Left colon (tissue), 2 donors: Measurements from ENCODE around the gene LMTK3. TPM values are rescaled to one million over a fixed set of nuclear protein-coding genes. Genes with fewer than 3 reads are reported as not detected.
A peak's percentile ranks its signal among the peaks of the same experiment; 100 is the strongest.

Experiments used
- ATAC-seq: fragments of 200-7000 bp; cut with Tn5 transposase; one replicate; pipeline ENCODE4 v1.9.1; 2020; ENCODE audit warnings: mild to moderate bottlenecking, moderate library complexity
- DNase-seq, 2 donors: peaks; one replicate each; pipeline ENCODE4 v3.0.0-alpha.2; 2020
- intact Hi-C, 2 donors: fragments of 100-400 bp; cut with DNase I in 1 of 2; cut with micrococcal nuclease in 1 of 2; formaldehyde crosslinking; loops; one replicate each; pipeline versions ENCODE4 v1.11.2 to v1.14.0; 2022; cut with DNase I, micrococcal nuclease
- total RNA-seq, 2 donors: library from RNA; stranded (reverse); fragmentation: NEBNext Ultra II Directional; extraction: Animal tissue kit (Norgen Biotek cat#: 25700); gene quantifications; one replicate each; pipeline ENCODE4 v1.2.1, GENCODE V29; 2021
- donor health status: DM: no; HTN: no; CAD: no.
- donor health status: DM: yes; HTN: yes; CAD: no.

The LMTK3 gene
- total RNA-seq, 2 donors from 2014 or later, result 0.87 to 1.1 TPM

- ATAC-seq, result no peak
- no peak for DNase-seq
- intact Hi-C loops, result no loop called here
These were observed 1.1 kb upstream of the LMTK3 start for GRCh38 chr19:48512504-48513288.

DNA sequence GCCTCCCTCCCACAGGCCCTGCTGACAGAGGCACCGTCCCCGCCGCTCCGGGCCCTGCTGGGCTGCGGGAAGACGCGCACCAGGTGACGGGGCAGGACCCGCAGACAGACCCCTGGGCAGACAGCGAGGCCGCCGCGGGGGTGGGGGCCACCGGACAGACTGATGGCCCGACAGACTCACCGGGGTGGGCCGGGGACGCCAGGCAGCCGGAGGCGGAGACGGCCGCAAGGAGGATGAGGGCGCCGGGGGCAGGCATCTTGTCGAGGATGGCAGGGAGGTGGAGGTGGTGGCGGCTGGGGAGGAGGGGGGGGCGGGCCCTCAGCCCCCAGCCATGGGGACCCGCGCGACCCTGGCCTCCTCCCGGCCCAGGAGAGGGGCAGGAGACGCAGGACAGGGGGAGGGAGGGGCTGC is 309 bp downstream of the LMTK3 start:
- ATAC-seq, result no peak
- intact Hi-C loops, result no loop called here

GRCh38 chr19:48510421-48511268 is 990 bp downstream of the LMTK3 start:
- intact Hi-C loops, result no loop called here
- peak; percentile 57 to 74 for DNase-seq
- ATAC-seq, result peak; percentile 66

More for the DNA sequence above, 309 bp downstream of the LMTK3 start:
- no peak for DNase-seq

GRCh38 chr19:48509467-48510194 is 2.0 kb downstream of the LMTK3 start:
- DNase-seq (no peak), ATAC-seq (no peak)
- intact Hi-C loops, result loop anchor here in 1 of 2 donors (5.0 kb wide), 1 partner anchor 73 kb away; no protein-coding TSS in a partner anchor

- DNase-seq (no peak), ATAC-seq (no peak)
- intact Hi-C loops, result loop anchor here in 1 of 2 donors (5.0 kb wide), 1 partner anchor 73 kb away; no protein-coding TSS in a partner anchor
These were observed 2.8 kb downstream of the LMTK3 start for GRCh38 chr19:48508729-48509411.

GRCh38 chr19:48507911-48508439 is 3.7 kb downstream of the LMTK3 start:
- ATAC-seq (no peak), DNase-seq (no peak)
- intact Hi-C loops, result loop anchor here in 1 of 2 donors (5.0 kb wide), 1 partner anchor 74 kb away; no protein-coding TSS in a partner anchor

- intact Hi-C loops, result loop anchor here in 1 of 2 donors (5.0 kb wide), 1 partner anchor 76 kb away; no protein-coding TSS in a partner anchor
- DNase-seq (no peak), ATAC-seq (peak; percentile 26)
These were observed 5.4 kb downstream of the LMTK3 start for GRCh38 chr19:48506138-48506733.

DNA sequence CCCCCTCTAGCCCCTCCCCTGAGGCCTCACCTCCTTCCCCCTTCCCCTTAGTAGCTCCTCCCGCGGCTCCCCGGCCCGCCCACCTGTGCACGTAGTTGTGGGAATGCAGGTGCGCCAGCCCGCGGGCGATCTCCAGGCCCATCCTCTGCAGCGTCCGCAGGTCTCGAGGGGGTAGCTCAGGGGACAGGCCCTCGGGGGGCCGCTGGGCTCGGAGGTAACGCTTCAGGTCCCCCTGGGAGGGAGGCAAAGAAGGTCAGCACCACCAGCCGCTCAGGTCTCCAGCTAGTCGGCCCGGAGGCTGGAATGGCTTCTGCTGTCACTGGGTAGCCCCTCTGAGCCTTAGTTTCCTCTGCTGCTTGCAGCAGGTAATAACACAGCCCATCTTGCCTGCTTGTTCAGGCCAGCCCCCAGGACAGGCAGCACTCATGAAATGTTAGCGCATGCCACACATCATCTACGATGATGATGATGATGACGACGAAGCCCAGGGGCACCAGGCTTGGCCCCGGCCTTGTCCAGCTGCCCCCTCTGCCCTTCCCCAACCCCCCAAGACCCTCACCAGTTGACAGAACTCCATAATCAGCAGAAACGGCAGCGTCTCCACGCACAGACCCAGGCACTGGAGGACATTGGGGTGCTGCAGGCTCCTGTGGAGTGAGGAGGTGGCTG is 9.2 kb downstream of the LMTK3 start:
- ATAC-seq (no peak), DNase-seq (no peak)
- intact Hi-C loops, result no loop called here

GRCh38 chr19:48501494-48502349 is 9.9 kb downstream of the LMTK3 start:
- peak; percentile 73 for ATAC-seq
- peak; percentile 83 to 92 for DNase-seq
- intact Hi-C loops, result no loop called here

- intact Hi-C loops, result no loop called here
- ATAC-seq (no peak), DNase-seq (no peak)
These were observed 10.7 kb downstream of the LMTK3 start for GRCh38 chr19:48500830-48501493.

DNA sequence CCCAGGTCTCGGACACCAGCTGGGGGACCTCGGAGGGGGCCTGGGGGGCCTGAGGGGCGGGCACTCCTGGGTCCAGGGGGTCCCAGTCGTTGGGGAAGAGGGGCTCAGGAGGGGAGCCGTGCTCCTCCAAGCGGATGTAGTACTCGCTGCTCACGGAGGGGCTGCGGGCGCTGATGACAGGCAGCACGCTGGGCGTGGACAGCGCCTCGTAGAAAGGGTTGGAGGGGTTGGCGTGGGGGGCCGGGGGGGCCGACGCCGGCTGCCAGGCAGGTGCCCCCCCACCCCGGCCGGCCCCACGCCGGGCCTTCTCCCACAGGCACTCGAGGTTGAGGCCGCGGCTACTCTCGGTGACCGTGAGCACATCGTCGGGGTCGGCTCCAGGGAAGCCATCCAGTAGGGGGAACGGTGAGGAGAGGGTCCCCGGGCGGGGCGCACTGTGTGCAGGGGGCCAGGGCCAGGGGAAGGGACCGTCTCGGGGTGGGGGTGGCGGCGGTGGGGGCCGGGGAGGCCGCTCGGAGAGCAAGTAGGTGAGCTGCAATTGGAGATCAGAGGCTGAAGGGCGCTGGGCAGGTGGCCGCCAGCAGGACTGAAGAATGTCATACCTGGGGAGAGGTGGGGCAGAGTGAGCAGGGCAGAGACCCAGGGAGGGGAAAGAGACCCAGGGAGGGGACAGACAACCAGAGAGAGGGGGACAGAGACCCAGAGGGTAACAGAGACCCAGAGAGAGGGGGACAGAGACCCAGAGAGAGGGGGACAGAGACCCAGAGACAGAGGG is 12.1 kb downstream of the LMTK3 start:
- intact Hi-C loops, result no loop called here
- no peak for ATAC-seq
- DNase-seq, result no peak

GRCh38 chr19:48498595-48499311 is 12.9 kb downstream of the LMTK3 start:
- DNase-seq, result no peak
- ATAC-seq, result no peak
- intact Hi-C loops, result no loop called here

DNA sequence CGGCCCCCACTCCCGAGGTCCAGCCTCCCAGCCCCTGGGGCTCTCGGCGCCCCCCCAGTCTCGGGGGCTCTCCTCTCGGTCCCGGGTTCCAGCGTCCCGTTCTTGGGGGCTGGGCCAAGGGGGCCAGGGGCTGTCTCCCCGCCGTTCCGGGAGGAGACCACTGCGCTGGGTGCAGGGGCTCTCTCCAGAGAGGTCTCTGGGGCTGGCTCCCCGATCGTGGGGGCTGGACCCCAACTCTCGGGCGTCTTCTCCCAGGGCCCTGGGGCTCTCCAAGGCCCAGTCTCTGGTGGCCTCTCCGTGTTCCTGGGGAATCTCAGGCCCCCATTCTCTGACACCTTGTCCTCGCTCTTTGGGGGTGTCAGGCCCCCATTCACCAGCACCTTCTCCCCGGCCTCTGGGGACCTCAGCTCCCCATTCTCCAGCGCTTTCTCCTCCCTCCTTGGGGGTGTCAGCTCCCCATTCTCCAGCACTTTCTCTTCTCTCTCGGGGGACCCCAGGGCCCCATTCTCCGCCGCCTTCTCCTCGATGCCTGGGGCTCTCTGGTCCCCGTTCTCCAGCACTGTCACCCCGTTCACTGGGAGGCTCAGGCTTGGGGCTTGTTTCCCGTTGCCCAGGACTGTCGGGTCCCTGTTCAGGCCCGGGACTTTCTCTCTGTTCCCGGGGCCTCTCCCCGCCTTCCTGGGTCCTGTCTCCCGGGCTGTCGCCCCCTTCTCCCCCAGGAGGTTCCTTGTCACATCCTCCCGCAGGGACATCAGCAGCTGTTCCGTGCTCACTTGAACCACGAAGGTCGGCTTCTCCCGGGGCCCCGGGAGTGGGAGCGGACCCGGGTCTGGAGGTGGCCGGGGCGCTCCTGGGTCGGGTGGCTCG is 13.7 kb downstream of the LMTK3 start:
- no peak for DNase-seq
- ATAC-seq, result no peak
- intact Hi-C loops, result no loop called here
